ENCODE data around the gene PAPPA.

Gene PAPPA

GRCh38 chr9:116179568-116179967 lies 26.0 kb downstream of the PAPPA start:
- H3K27ac ChIP-seq, result no peak overlapping the region
- DNase-seq (ENCODE audit: low read depth, low spot score), result no peak

- no peak overlapping the region for H3K27ac ChIP-seq
- no peak for DNase-seq (ENCODE audit: low read depth, low spot score)
Observed at GRCh38 chr9:116181853-116182610, 28.4 kb downstream of the PAPPA start.

- no peak for DNase-seq (ENCODE audit: low read depth, low spot score)
- H3K27ac ChIP-seq, result no peak overlapping the region
Observed at GRCh38 chr9:116182876-116183275, 29.3 kb downstream of the PAPPA start.

GRCh38 chr9:116187570-116188170 lies 34.1 kb downstream of the PAPPA start:
- H3K27ac ChIP-seq, result no peak overlapping the region
- DNase-seq (ENCODE audit: low read depth, low spot score), result no peak

GRCh38 chr9:116189683-116190082 lies 36.1 kb downstream of the PAPPA start:
- DNase-seq (ENCODE audit: low read depth, low spot score), result peak; percentile 40
- no peak overlapping the region for H3K27ac ChIP-seq

- peak; percentile 79 for DNase-seq (ENCODE audit: low read depth, low spot score)
- peak overlapping the region; percentile 46 for H3K27ac ChIP-seq
Observed at GRCh38 chr9:116190637-116191396, 37.2 kb downstream of the PAPPA start.

GRCh38 chr9:116191576-116192415 lies 38.2 kb downstream of the PAPPA start:
- no peak for DNase-seq (ENCODE audit: low read depth, low spot score)
- H3K27ac ChIP-seq, result no peak overlapping the region

GRCh38 chr9:116193636-116194035 lies 40.0 kb downstream of the PAPPA start:
- no peak for DNase-seq (ENCODE audit: low read depth, low spot score)

GRCh38 chr9:116196806-116197205 lies 43.2 kb downstream of the PAPPA start:
- H3K27ac ChIP-seq, result no peak overlapping the region
- no peak for DNase-seq (ENCODE audit: low read depth, low spot score)

More at GRCh38 chr9:116193636-116194035, 40.0 kb downstream of the PAPPA start:
- no peak overlapping the region for H3K27ac ChIP-seq

- DNase-seq (ENCODE audit: low read depth, low spot score), result no peak
- H3K27ac ChIP-seq, result no peak overlapping the region
Observed at GRCh38 chr9:116198344-116198743, 44.8 kb downstream of the PAPPA start.

- H3K27ac ChIP-seq, result no peak overlapping the region
- DNase-seq (ENCODE audit: low read depth, low spot score), result no peak
Observed at GRCh38 chr9:116202219-116202912, 48.8 kb downstream of the PAPPA start.

GRCh38 chr9:116204252-116204882 lies 50.8 kb downstream of the PAPPA start:
- H3K27ac ChIP-seq, result no peak overlapping the region

GRCh38 chr9:116207371-116208111 lies 54.0 kb downstream of the PAPPA start:
- no peak overlapping the region for H3K27ac ChIP-seq
- no peak for DNase-seq (ENCODE audit: low read depth, low spot score)

More at GRCh38 chr9:116204252-116204882, 50.8 kb downstream of the PAPPA start:
- DNase-seq (ENCODE audit: low read depth, low spot score), result no peak

GRCh38 chr9:116208417-116209232 lies 55.0 kb downstream of the PAPPA start:
- H3K27ac ChIP-seq, result no peak overlapping the region
- DNase-seq (ENCODE audit: low read depth, low spot score), result no peak

GRCh38 chr9:116209414-116210116 lies 56.0 kb downstream of the PAPPA start:
- H3K27ac ChIP-seq, result no peak overlapping the region
- no peak for DNase-seq (ENCODE audit: low read depth, low spot score)

GRCh38 chr9:116212986-116213692 lies 59.5 kb downstream of the PAPPA start:
- no peak for DNase-seq (ENCODE audit: low read depth, low spot score)

GRCh38 chr9:116213693-116214047 lies 60.1 kb downstream of the PAPPA start:
- no peak overlapping the region for H3K27ac ChIP-seq
- DNase-seq (ENCODE audit: low read depth, low spot score), result no peak

More at GRCh38 chr9:116212986-116213692, 59.5 kb downstream of the PAPPA start:
- H3K27ac ChIP-seq, result no peak overlapping the region
